ENCODE measurements around the gene NCSTN.
"Not testable (repeated sequence)": the region's sequence is repeated elsewhere in the genome, so short reads cannot be mapped to it uniquely, and the experiment has no call there.

NCSTN gene

DNA sequence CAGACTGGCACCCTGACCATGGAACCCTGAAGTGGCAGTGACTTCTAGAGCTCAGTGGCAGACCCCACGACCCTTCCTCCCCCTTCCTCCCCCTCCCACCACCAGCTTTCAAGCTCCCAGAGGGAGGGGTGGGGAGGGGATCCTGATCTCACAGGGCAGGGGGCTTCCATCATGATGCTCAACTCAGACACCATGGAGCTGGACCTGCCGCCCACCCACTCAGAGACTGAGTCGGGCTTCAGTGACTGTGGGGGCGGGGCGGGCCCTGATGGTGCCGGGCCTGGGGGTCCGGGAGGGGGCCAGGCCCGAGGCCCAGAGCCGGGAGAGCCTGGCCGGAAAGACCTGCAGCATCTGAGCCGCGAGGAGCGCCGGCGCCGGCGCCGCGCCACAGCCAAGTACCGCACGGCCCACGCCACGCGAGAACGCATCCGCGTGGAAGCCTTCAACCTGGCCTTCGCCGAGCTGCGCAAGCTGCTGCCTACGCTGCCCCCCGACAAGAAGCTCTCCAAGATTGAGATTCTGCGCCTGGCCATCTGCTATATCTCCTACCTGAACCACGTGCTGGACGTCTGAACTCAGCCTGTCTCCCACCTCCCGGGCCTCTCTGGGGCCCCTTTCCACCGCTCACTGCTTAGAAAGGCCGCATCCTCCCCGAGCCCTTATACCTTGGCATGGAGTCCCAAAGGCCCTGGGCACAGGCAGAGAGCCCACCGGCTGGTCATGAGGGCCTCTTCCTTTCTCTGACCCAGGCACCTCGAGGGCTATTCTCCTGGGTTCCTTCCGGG is 27.6 kb downstream of the NCSTN start:
- DNase-seq (ENCODE audit: low read depth, low spot score), result no peak

- DNase-seq (ENCODE audit: low read depth, low spot score), result no peak
Observed at GRCh38 chr1:160371346-160371631, 28.1 kb downstream of the NCSTN start.

DNA sequence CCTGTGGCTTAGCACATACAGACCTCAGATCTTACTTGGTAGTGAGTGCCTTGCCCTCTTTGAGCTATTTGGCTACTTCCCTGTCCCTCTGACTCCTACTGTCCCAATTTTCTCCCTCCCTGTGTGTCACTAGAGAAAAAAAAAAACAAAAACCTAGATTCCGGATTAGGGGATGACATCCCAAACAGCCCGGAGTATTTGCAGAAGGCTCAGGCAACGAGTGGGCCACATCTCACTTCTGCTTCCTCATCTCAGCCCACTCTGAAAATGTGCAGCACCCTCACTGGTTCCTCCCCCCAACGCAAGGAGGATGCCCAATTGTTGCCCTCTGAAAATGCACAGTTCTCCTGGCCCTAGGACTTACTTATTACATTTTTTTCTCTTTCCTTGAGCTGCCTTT is 28.6 kb downstream of the NCSTN start:
- DNase-seq (ENCODE audit: low read depth, low spot score), result no peak

DNA sequence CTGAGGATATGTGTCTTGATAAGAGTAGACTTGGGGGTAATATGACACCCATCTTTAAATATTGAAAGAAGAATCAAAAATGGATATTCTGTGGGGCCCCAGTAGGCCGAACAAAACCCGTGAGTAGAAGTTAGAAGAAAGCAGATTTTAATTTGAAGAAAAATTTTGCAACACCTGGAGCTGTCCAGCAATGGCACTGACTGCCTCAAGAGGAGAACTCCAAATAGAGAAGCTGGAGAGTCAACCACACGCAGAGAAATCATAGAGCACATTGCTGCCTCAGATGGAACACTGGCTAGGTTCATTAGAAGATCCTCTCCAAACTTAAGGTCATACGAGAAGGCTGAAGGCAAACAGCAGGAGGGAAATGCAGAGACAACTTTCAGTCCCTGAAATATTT is 30.5 kb downstream of the NCSTN start:
- DNase-seq (ENCODE audit: low read depth, low spot score), result no peak

DNA sequence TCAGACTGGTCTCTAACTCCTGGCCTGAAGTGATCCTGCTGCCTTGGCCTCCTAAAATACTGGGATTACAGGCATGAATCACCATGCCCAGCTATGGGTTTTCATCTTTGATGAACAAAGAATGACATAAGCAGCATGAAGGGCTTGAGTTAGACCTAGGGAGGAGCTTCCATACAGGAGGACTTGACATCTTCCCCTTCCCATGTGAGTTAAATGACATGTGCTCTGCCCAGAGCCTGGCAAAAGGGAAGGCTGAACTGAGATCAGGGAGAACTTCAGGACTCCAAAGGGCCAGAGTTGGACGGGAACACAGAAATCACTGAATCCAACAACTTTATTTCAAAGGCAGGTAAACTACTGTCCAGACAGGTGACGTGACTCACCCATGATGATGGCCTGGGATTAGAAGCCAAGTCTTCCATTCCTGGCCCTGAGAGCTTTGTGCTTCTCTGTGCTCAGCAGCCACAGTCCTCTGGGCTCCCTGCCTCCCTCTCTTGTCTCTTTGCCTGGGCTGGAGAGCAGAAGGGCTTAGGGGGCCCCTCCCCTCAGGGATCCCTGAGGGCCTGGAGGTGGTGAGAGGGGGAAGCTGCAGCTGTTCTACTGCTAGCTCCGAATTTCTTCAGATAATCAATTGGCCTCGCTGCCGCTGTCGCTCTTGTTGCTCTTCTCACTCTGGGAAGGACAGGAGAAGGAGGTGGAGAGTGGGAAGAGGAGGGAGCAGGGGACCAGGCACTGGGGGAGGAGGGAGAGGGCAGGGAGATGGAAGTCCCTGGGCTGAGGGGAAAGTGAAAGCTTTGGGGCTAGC is 31.3 kb downstream of the NCSTN start:
- no peak for DNase-seq (ENCODE audit: low read depth, low spot score)

- no peak for DNase-seq (ENCODE audit: low read depth, low spot score)
Observed at GRCh38 chr1:160375788-160376524, 32.8 kb downstream of the NCSTN start.

- DNase-seq (ENCODE audit: low read depth, low spot score), result peak; percentile 31
Observed at GRCh38 chr1:160376525-160377131, 33.4 kb downstream of the NCSTN start.

DNA sequence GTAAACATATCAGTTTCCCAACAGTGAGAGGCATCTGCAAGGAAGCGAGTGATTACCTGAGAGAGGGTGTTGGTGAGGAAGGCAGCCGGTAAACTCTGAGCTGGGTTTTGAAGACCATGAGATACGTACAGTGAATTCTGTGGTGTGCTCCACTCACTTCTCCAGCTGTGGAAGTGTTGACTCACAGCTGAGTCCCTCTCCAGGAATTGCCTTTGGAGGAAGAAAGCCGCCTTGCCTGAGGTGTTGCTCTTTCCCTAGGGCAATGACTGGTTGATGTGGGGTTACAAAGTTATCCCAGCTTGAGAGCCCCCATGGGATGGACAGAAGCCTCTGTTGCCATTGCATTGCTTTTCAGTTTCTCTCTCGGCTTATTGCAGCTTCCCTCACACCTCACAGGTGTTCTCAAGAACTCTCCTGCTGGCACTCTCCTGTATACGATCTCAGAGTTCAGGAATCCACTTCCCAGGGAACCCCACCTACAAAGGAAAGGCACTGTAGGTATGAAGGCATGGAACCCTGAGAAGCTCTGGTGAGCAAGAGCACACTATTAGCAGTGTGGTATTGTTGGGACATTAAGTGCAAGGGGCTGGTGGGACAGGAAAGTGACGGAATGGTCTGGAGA is 34.5 kb downstream of the NCSTN start:
- DNase-seq (ENCODE audit: low read depth, low spot score), result no peak

GRCh38 chr1:160384812-160385211 is 41.6 kb downstream of the NCSTN start:
- not testable (repeated sequence) for DNase-seq (ENCODE audit: low read depth, low spot score)

- not testable (repeated sequence) for DNase-seq (ENCODE audit: low read depth, low spot score)
Observed at GRCh38 chr1:160388406-160388805, 45.2 kb downstream of the NCSTN start.

DNA sequence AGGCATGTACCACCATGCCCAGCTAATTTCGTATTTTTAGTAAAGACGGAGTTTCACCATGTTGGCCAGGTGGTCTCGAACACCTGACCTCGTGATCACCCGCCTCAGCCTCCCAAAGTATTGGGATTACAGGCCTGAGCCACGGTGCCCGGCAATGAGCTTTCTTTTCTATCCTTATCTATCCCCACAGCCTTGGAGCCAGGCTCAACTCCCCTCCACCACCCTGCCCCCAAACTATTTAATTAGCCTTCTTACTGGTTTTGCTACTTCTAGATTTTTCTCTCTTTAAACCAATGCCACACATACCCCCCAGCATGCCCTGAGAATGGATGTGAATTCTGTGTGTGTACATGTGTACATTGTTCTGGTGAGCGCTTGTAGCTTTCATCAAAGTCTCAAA is 51.5 kb downstream of the NCSTN start:
- DNase-seq (ENCODE audit: low read depth, low spot score), result no peak

GRCh38 chr1:160397651-160398050 is 54.5 kb downstream of the NCSTN start:
- DNase-seq (ENCODE audit: low read depth, low spot score), result no peak

DNA sequence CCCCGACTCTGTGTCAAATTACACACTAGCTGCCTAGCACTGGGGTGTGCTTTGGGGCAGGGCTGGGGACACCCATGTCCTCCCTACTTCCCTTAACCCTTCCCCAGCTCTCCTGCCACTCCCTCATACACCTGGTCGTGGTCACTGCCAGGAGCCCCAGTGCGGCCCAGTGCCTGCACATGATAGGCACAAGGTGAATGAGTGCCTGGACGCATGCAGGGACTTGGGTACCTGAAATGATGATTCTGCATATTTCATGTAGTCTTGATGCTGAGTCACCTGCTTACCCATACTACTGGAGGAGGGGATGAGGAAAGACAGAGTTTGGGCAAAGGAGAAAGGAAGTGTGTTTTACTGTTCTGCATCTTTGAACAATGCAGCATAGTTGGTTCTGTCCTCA is 55.6 kb downstream of the NCSTN start:
- DNase-seq (ENCODE audit: low read depth, low spot score), result no peak

- DNase-seq (ENCODE audit: low read depth, low spot score), result no peak
Observed at GRCh38 chr1:160399544-160400222, 56.5 kb downstream of the NCSTN start.

GRCh38 chr1:160400223-160400645 is 57.1 kb downstream of the NCSTN start, which contains the start of gene VANGL2:
Gene VANGL2, plus strand, starts transcription at chr1:160400564. Its CDS starts 15,274 bp downstream, at chr1:160415838.
- DNase-seq (ENCODE audit: low read depth, low spot score), result no peak

GRCh38 chr1:160400646-160401486 is 57.7 kb downstream of the NCSTN start:
- no peak for DNase-seq (ENCODE audit: low read depth, low spot score)

DNA sequence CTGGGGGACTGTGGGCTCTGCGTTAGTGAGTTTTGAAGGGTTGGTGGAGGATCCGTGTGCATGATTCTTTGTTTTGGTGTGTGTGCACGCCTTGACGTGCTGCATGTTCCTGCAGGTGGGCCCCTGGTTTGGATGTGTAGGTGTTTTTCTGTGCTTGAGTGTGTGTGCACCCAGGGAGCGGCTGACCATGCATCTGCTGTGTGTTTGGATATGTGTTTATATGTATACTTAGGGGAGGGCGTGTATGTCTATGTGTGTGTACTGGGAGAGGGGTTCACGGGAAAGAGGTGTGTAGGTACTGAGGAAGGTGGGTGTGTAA is 58.3 kb downstream of the NCSTN start:
- no peak for DNase-seq (ENCODE audit: low read depth, low spot score)

- DNase-seq (ENCODE audit: low read depth, low spot score), result no peak
Observed at GRCh38 chr1:160402001-160402795, 59.0 kb downstream of the NCSTN start.

GRCh38 chr1:160403244-160403643 is 60.1 kb downstream of the NCSTN start:
- no peak for DNase-seq (ENCODE audit: low read depth, low spot score)

Measured in smooth muscle cell of the brain vasculature (primary cell).